ENCODE measurements around the gene CYP11A1.

CYP11A1 gene

DNA sequence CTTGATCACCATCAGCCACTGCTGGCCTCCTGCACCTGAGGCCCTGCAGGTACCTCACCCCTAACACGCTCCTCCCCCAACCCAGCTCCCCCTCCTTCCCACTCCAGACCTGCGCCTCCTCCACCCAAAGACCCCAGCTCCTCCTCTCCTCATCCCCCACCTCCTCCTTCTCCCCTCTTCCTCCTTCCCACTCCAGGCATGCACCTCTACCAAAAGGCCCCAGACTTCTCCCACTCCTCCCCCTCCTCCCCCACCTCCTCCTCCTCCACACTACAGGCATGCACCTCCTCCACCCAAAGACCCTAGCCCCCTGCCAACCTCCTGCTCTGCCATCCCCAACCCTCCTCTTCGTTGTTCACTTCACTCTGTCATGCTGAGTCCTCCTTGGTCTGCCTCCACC, 42.7 kb downstream of the CYP11A1 start:
- DNase-seq, result no peak
- Mint-ChIP-seq H3K36me3 (ENCODE audit: low read depth) (no peaks in the 10 kb centered on the region), H3K27me3 (ENCODE audit: low read depth, poor library complexity) (peaks cover 4% of the 10 kb centered on the region), H3K4me3 (no peak overlapping the region), H3K9me3 (no peaks in the 10 kb centered on the region), H3K27ac (no peak overlapping the region), H3K4me1 (peaks cover 39% of the 10 kb centered on the region)
- TF ChIP-seq, protein P1, sequence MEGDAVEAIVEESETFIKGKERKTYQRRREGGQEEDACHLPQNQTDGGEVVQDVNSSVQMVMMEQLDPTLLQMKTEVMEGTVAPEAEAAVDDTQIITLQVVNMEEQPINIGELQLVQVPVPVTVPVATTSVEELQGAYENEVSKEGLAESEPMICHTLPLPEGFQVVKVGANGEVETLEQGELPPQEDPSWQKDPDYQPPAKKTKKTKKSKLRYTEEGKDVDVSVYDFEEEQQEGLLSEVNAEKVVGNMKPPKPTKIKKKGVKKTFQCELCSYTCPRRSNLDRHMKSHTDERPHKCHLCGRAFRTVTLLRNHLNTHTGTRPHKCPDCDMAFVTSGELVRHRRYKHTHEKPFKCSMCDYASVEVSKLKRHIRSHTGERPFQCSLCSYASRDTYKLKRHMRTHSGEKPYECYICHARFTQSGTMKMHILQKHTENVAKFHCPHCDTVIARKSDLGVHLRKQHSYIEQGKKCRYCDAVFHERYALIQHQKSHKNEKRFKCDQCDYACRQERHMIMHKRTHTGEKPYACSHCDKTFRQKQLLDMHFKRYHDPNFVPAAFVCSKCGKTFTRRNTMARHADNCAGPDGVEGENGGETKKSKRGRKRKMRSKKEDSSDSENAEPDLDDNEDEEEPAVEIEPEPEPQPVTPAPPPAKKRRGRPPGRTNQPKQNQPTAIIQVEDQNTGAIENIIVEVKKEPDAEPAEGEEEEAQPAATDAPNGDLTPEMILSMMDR (IDR thresholded peaks at IDR 0.05), result no peak

- peaks cover 10% of the 10 kb centered on the region for H3K27me3 Mint-ChIP-seq (ENCODE audit: low read depth, poor library complexity)
- H3K27ac Mint-ChIP-seq, result no peak overlapping the region
- H3K4me1 Mint-ChIP-seq, result peaks cover 29% of the 10 kb centered on the region
- H3K36me3 Mint-ChIP-seq (ENCODE audit: low read depth), result no peaks in the 10 kb centered on the region
- TF ChIP-seq, protein P1 (IDR thresholded peaks at IDR 0.05), result peak; percentile 94
- no peaks in the 10 kb centered on the region for H3K9me3 Mint-ChIP-seq
- DNase-seq, result peak; percentile 80
- H3K4me3 Mint-ChIP-seq, result no peak overlapping the region
Observed at GRCh38 chr15:74322558-74323180, 44.8 kb downstream of the CYP11A1 start.

- Mint-ChIP-seq H3K27ac (no peak overlapping the region), H3K36me3 (ENCODE audit: low read depth) (no peaks in the 10 kb centered on the region), H3K4me1 (peaks cover 40% of the 10 kb centered on the region), H3K9me3 (no peaks in the 10 kb centered on the region), H3K4me3 (no peak overlapping the region), H3K27me3 (ENCODE audit: low read depth, poor library complexity) (peaks cover 15% of the 10 kb centered on the region)
- DNase-seq, result peak; percentile 81
- TF ChIP-seq, protein P1 (IDR thresholded peaks at IDR 0.05), result peak; percentile 55
Observed at GRCh38 chr15:74320352-74321247, 46.8 kb downstream of the CYP11A1 start.

- no peak overlapping the region for H3K4me3 Mint-ChIP-seq
- no peaks in the 10 kb centered on the region for H3K36me3 Mint-ChIP-seq (ENCODE audit: low read depth)
- TF ChIP-seq, protein P1 (IDR thresholded peaks at IDR 0.05), result no peak
- no peak overlapping the region for H3K27ac Mint-ChIP-seq
- peaks cover 15% of the 10 kb centered on the region for H3K27me3 Mint-ChIP-seq (ENCODE audit: low read depth, poor library complexity)
- H3K4me1 Mint-ChIP-seq, result peaks cover 43% of the 10 kb centered on the region
- no peak for DNase-seq
- no peaks in the 10 kb centered on the region for H3K9me3 Mint-ChIP-seq
Observed at GRCh38 chr15:74319596-74320351, 47.7 kb downstream of the CYP11A1 start.

- no peak for DNase-seq
- no peak overlapping the region for H3K27ac Mint-ChIP-seq
- H3K27me3 Mint-ChIP-seq (ENCODE audit: low read depth, poor library complexity), result peaks cover 14% of the 10 kb centered on the region
- H3K9me3 Mint-ChIP-seq, result no peaks in the 10 kb centered on the region
- no peaks in the 10 kb centered on the region for H3K36me3 Mint-ChIP-seq (ENCODE audit: low read depth)
- TF ChIP-seq, protein P1 (IDR thresholded peaks at IDR 0.05), result no peak
- H3K4me1 Mint-ChIP-seq, result peaks cover 50% of the 10 kb centered on the region
- H3K4me3 Mint-ChIP-seq, result no peak overlapping the region
Observed at GRCh38 chr15:74319138-74319460, 48.3 kb downstream of the CYP11A1 start.
